GM23338 (cell line): Measurements from ENCODE around the gene TLR9.

ENCODE experiments used
- CREB1 ChIP-seq: fragments of 250-450 bp; sonication (Bioruptor Pico); IDR thresholded peaks from 2 replicates; pipeline ENCODE4 v1.5.0; 2020; ENCODE audit warnings: low read depth, mild to moderate bottlenecking, moderate library complexity
- EZH2 ChIP-seq: fragments of 200-600 bp; sonication (generic); IDR thresholded peaks from one replicate; pipeline ENCODE4 v1.8.0; 2017; ENCODE audit warnings: antibody characterized with exemption, mild to moderate bottlenecking, low read depth; ENCODE audit not compliant: unreplicated experiment
- EZH2phosphoT487 ChIP-seq: fragments of 200-600 bp; sonication (generic); IDR thresholded peaks from one replicate; pipeline ENCODE4 v1.8.1; 2018; ENCODE audit warnings: antibody characterized with exemption; ENCODE audit not compliant: unreplicated experiment
- JUNB ChIP-seq: IDR thresholded peaks from one replicate; pipeline ENCODE4 v1.6.1; 2016; ENCODE audit warnings: antibody characterized with exemption; ENCODE audit not compliant: unreplicated experiment
- NANOG ChIP-seq: IDR thresholded peaks from 2 replicates; pipeline ENCODE4 v1.6.1; 2016; ENCODE audit warnings: antibody characterized with exemption, borderline replicate concordance
- POLR2AphosphoS5 ChIP-seq: IDR thresholded peaks from 2 replicates; pipeline ENCODE4 v1.6.1; 2016; ENCODE audit warnings: antibody characterized with exemption, low read depth
- STAT1 ChIP-seq: IDR thresholded peaks from one replicate; pipeline ENCODE4 v1.6.1; 2016; ENCODE audit warnings: antibody characterized with exemption; ENCODE audit not compliant: unreplicated experiment
- TF ChIP-seq, protein P1 (sequence below), 2 experiments: fragments of 200-600 bp in 1 of 2; sonication (generic) in 1 of 2; conservative IDR thresholded peaks; 2 replicates each; pipeline versions ENCODE4 v1.5.1 to v1.6.1; 2016 to 2017; ENCODE audit warnings: antibody characterized with exemption in 2 of 2, low read depth in 2 of 2, mild to moderate bottlenecking in 2 of 2, moderate library complexity in 1 of 2
- TF ChIP-seq, protein P2 (sequence below): fragments of 250-450 bp; sonication (Bioruptor Pico); IDR thresholded peaks from 2 replicates; pipeline ENCODE4 v1.5.0; 2020; ENCODE audit warnings: mild to moderate bottlenecking, moderate library complexity

DNA sequence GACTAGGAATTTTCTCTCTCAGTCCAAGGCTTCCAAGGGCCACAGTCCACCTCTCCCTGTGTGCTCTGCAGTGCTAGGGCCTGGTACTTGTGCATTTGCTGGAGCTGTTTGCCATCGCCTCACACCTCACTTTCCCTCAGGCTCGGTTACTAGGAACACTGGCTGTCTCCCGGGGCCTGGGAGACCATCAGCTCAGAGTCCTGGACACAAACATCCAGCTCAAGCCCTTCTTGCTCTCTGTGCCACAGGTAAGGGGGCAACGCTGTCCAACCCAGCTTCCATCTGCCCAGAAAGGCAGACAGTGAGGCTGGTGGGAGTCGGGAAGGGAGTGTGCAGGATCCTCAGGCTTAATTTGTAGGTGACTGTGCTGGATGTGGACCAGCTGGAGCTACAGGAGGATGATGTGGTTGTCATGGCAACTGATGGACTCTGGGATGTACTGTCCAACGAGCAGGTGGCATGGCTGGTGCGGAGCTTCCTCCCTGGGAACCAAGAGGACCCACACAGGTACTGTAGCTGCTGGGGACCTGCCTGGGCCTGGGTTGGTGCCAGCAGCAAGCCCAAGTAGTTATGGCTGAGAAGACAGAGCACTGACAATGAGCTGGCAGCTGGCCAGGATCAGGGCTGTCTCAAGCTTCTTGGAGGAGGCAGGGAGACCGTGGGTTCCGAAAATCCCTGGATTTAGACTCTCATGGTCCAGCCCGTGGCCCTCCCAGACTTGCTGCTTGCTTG is 23.5 kb upstream of the TLR9 start:
- TF ChIP-seq, protein P1, sequence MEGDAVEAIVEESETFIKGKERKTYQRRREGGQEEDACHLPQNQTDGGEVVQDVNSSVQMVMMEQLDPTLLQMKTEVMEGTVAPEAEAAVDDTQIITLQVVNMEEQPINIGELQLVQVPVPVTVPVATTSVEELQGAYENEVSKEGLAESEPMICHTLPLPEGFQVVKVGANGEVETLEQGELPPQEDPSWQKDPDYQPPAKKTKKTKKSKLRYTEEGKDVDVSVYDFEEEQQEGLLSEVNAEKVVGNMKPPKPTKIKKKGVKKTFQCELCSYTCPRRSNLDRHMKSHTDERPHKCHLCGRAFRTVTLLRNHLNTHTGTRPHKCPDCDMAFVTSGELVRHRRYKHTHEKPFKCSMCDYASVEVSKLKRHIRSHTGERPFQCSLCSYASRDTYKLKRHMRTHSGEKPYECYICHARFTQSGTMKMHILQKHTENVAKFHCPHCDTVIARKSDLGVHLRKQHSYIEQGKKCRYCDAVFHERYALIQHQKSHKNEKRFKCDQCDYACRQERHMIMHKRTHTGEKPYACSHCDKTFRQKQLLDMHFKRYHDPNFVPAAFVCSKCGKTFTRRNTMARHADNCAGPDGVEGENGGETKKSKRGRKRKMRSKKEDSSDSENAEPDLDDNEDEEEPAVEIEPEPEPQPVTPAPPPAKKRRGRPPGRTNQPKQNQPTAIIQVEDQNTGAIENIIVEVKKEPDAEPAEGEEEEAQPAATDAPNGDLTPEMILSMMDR (conservative IDR thresholded peaks at IDR 0.05; ENCODE audit: low read depth in 2 of 2) = no peak
- TF ChIP-seq STAT1 (no peak), JUNB (no peak), CREB1 (CRISPR knock-in tag) (no peak), POLR2AphosphoS5 (no peak), EZH2 (no peak), EZH2phosphoT487 (no peak), NANOG (no peak)
- TF ChIP-seq, protein P2, sequence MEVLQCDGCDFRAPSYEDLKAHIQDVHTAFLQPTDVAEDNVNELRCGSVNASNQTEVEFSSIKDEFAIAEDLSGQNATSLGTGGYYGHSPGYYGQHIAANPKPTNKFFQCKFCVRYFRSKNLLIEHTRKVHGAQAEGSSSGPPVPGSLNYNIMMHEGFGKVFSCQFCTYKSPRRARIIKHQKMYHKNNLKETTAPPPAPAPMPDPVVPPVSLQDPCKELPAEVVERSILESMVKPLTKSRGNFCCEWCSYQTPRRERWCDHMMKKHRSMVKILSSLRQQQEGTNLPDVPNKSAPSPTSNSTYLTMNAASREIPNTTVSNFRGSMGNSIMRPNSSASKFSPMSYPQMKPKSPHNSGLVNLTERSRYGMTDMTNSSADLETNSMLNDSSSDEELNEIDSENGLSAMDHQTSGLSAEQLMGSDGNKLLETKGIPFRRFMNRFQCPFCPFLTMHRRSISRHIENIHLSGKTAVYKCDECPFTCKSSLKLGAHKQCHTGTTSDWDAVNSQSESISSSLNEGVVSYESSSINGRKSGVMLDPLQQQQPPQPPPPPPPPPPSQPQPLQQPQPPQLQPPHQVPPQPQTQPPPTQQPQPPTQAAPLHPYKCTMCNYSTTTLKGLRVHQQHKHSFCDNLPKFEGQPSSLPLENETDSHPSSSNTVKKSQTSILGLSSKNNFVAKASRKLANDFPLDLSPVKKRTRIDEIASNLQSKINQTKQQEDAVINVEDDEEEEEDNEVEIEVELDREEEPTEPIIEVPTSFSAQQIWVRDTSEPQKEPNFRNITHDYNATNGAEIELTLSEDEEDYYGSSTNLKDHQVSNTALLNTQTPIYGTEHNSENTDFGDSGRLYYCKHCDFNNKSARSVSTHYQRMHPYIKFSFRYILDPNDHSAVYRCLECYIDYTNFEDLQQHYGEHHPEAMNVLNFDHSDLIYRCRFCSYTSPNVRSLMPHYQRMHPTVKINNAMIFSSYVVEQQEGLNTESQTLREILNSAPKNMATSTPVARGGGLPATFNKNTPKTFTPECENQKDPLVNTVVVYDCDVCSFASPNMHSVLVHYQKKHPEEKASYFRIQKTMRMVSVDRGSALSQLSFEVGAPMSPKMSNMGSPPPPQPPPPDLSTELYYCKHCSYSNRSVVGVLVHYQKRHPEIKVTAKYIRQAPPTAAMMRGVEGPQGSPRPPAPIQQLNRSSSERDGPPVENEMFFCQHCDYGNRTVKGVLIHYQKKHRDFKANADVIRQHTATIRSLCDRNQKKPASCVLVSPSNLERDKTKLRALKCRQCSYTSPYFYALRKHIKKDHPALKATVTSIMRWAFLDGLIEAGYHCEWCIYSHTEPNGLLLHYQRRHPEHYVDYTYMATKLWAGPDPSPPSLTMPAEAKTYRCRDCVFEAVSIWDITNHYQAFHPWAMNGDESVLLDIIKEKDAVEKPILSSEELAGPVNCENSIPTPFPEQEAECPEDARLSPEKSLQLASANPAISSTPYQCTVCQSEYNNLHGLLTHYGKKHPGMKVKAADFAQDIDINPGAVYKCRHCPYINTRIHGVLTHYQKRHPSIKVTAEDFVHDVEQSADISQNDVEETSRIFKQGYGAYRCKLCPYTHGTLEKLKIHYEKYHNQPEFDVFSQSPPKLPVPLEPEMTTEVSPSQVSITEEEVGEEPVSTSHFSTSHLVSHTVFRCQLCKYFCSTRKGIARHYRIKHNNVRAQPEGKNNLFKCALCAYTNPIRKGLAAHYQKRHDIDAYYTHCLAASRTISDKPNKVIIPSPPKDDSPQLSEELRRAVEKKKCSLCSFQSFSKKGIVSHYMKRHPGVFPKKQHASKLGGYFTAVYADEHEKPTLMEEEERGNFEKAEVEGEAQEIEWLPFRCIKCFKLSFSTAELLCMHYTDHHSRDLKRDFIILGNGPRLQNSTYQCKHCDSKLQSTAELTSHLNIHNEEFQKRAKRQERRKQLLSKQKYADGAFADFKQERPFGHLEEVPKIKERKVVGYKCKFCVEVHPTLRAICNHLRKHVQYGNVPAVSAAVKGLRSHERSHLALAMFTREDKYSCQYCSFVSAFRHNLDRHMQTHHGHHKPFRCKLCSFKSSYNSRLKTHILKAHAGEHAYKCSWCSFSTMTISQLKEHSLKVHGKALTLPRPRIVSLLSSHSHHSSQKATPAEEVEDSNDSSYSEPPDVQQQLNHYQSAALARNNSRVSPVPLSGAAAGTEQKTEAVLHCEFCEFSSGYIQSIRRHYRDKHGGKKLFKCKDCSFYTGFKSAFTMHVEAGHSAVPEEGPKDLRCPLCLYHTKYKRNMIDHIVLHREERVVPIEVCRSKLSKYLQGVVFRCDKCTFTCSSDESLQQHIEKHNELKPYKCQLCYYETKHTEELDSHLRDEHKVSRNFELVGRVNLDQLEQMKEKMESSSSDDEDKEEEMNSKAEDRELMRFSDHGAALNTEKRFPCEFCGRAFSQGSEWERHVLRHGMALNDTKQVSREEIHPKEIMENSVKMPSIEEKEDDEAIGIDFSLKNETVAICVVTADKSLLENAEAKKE = no peak
